IMR-90 (cell line): ENCODE data around the gene PITHD1. TPM values are rescaled to one million over a fixed set of nuclear protein-coding genes. Genes with fewer than 3 reads are reported as not detected.

Source experiments
- ATAC-seq: fragments of 200-7000 bp; cut with Tn5 transposase; 2 replicates; pipeline ENCODE4 v1.9.1; 2020; ENCODE audit warnings: low read depth, mild to moderate bottlenecking, moderate library complexity
- BruUV-seq: library from RNA; stranded (reverse); fragments of 400-500 nt; replicated peaks from 2 replicates; lab custom pipeline; 2021; lab: Mats Ljungman, UMichigan
- CTCF ChIA-PET: fragments of 300-600 bp; formaldehyde crosslinking; extraction: SDS; loops from one replicate; lab custom pipeline; 2021; ENCODE audit warnings: antibody characterized with exemption; lab: Yijun Ruan, JAX
- POLR2A ChIA-PET: fragments of 300-600 bp; sonication (Branson Sonifier 250); formaldehyde crosslinking; loops from one replicate; lab custom pipeline; 2022; ENCODE audit warnings: antibody characterized with exemption; ENCODE audit not compliant: unreplicated experiment; lab: Charles Lee
- DNase-seq: peaks from one replicate; pipeline ENCODE4 v3.0.0; 2013
- H2AFZ ChIP-seq: replicated peaks from 2 replicates; pipeline ENCODE3; 2013; ENCODE audit warnings: low read length, mild to moderate bottlenecking; ENCODE audit not compliant: poor library complexity
- H2AK5ac ChIP-seq: 2 replicates; pipeline ENCODE4 v1.6.1; 2013; ENCODE audit warnings: low read depth, low read length, inconsistent platforms
- H2AK9ac ChIP-seq: replicated peaks from 2 replicates; pipeline ENCODE3; 2013; ENCODE audit warnings: mild to moderate bottlenecking, low read depth, low read length, moderate library complexity; ENCODE audit not compliant: poor library complexity
- H2BK120ac ChIP-seq: 2 replicates; pipeline ENCODE4 v1.6.1; 2013; ENCODE audit warnings: low read depth, low read length, inconsistent platforms
- H2BK15ac ChIP-seq: 3 replicates; pipeline ENCODE4 v1.6.1; 2013; ENCODE audit warnings: low read depth, low read length, inconsistent platforms
- H2BK20ac ChIP-seq: 2 replicates; pipeline ENCODE4 v1.6.1; 2013; ENCODE audit warnings: low read depth, mild to moderate bottlenecking, inconsistent platforms, low read length, moderate library complexity
- H2BK5ac ChIP-seq: 2 replicates; pipeline ENCODE4 v1.6.1; 2013; ENCODE audit warnings: mild to moderate bottlenecking, low read depth, low read length, inconsistent platforms; ENCODE audit not compliant: poor library complexity, severe bottlenecking
- H3K14ac ChIP-seq: replicated peaks from 2 replicates; pipeline ENCODE4 v1.6.1; 2013; ENCODE audit warnings: low read depth, low read length, inconsistent platforms
- H3K18ac ChIP-seq: 2 replicates; pipeline ENCODE4 v1.6.1; 2013; ENCODE audit warnings: low read depth, low read length, control low read depth
- H3K23ac ChIP-seq: 2 replicates; pipeline ENCODE4 v1.6.1; 2013; ENCODE audit warnings: low read depth, low read length, inconsistent platforms
- H3K27ac ChIP-seq: 2 replicates; pipeline ENCODE4 v1.5.1; 2013; ENCODE audit warnings: mild to moderate bottlenecking, control low read depth, low read length; ENCODE audit not compliant: insufficient read depth
- H3K27me3 ChIP-seq: 2 replicates; pipeline ENCODE4 v1.6.1; 2013; ENCODE audit warnings: low read length; ENCODE audit not compliant: control insufficient read depth, insufficient read depth
- H3K36me3 ChIP-seq: 2 replicates; pipeline ENCODE4 v1.6.1; 2013; ENCODE audit warnings: low read length, mixed read lengths; ENCODE audit not compliant: control insufficient read depth, insufficient read depth
- H3K4ac ChIP-seq: 2 replicates; pipeline ENCODE4 v1.6.1; 2013; ENCODE audit warnings: low read depth, low read length, inconsistent platforms
- H3K4me1 ChIP-seq: 2 replicates; pipeline ENCODE4 v1.6.1; 2013; ENCODE audit warnings: low read length, mixed read lengths; ENCODE audit not compliant: control insufficient read depth, insufficient read depth
- H3K4me2 ChIP-seq: 2 replicates; pipeline ENCODE4 v1.6.1; 2013; ENCODE audit warnings: low read depth, mild to moderate bottlenecking, control low read depth, low read length, moderate library complexity
- H3K4me3 ChIP-seq: 2 replicates; pipeline ENCODE4 v1.5.1; 2013; ENCODE audit warnings: low read depth, mild to moderate bottlenecking, control low read depth, low read length, moderate library complexity; ENCODE audit not compliant: insufficient read depth
- H3K56ac ChIP-seq: 2 replicates; pipeline ENCODE4 v1.6.1; 2013; ENCODE audit warnings: low read length, inconsistent platforms; ENCODE audit not compliant: insufficient read depth; ENCODE audit errors: extremely low read depth
- H3K79me1 ChIP-seq, 2 experiments: 2 replicates each; pipeline ENCODE4 v1.6.1; 2013; ENCODE audit warnings: low read length in 2 of 2, inconsistent platforms in 1 of 2, low read depth in 1 of 2
- H3K9ac ChIP-seq: 2 replicates; pipeline ENCODE4 v1.6.1; 2013; ENCODE audit warnings: low read depth, low read length, control low read depth
- H3K9me1 ChIP-seq: 2 replicates; pipeline ENCODE4 v1.6.1; 2013; ENCODE audit warnings: low read length, inconsistent platforms; ENCODE audit not compliant: insufficient read depth
- H3K9me3 ChIP-seq: 2 replicates; pipeline ENCODE4 v1.6.1; 2013; ENCODE audit warnings: low read length; ENCODE audit not compliant: control insufficient read depth, insufficient read depth
- H4K20me1 ChIP-seq: 2 replicates; pipeline ENCODE4 v1.6.1; 2013; ENCODE audit warnings: low read length, inconsistent platforms; ENCODE audit not compliant: insufficient read depth
- H4K5ac ChIP-seq: 2 replicates; pipeline ENCODE4 v1.6.1; 2013; ENCODE audit warnings: mild to moderate bottlenecking, low read depth, low read length, control low read depth
- H4K8ac ChIP-seq, 2 experiments: 2 replicates each; pipeline ENCODE4 v1.6.1; 2013; ENCODE audit warnings: low read depth in 2 of 2, low read length in 2 of 2, control low read depth in 1 of 2, inconsistent platforms in 1 of 2
- H4K91ac ChIP-seq: 2 replicates; pipeline ENCODE4 v1.6.1; 2013; ENCODE audit warnings: low read depth, low read length, inconsistent platforms; ENCODE audit not compliant: insufficient read depth
- BHLHE40 ChIP-seq: fragments of 150-350 bp; IDR thresholded peaks from 2 replicates; pipeline ENCODE4 v1.6.1; 2016; ENCODE audit warnings: mild to moderate bottlenecking, low read depth, low read length
- CHD1 ChIP-seq: IDR thresholded peaks from 2 replicates; pipeline ENCODE4 v1.6.1; 2012; ENCODE audit warnings: low read depth, low read length, improper control_type of control experiment
- FOS ChIP-seq: fragments of 150-350 bp; IDR thresholded peaks from 2 replicates; pipeline ENCODE4 v1.6.1; 2016; ENCODE audit warnings: low read depth, low read length
- MXI1 ChIP-seq: IDR thresholded peaks from 2 replicates; pipeline ENCODE4 v1.6.1; 2012; ENCODE audit warnings: low read depth, mild to moderate bottlenecking, low read length, moderate library complexity, borderline replicate concordance
- NFE2L2 ChIP-seq: fragments of 150-350 bp; IDR thresholded peaks from 2 replicates; pipeline ENCODE4 v1.6.1; 2016; ENCODE audit warnings: low read depth, mild to moderate bottlenecking, low read length
- POLR2A ChIP-seq: IDR thresholded peaks from 2 replicates; pipeline ENCODE4 v1.6.1; 2012; ENCODE audit warnings: mild to moderate bottlenecking, low read depth, low read length
- RAD21 ChIP-seq: IDR thresholded peaks from 2 replicates; pipeline ENCODE4 v1.6.1; 2012; ENCODE audit warnings: low read length, improper control_type of control experiment
- RCOR1 ChIP-seq: IDR thresholded peaks from 2 replicates; pipeline ENCODE4 v1.6.1; 2012; ENCODE audit warnings: mild to moderate bottlenecking, low read length, improper control_type of control experiment; ENCODE audit not compliant: insufficient replicate concordance
- RFX5 ChIP-seq: IDR thresholded peaks from 2 replicates; pipeline ENCODE4 v1.8.0; 2012; ENCODE audit warnings: low read depth, mild to moderate bottlenecking, low read length, moderate library complexity
- USF2 ChIP-seq: fragments of 150-350 bp; IDR thresholded peaks from 2 replicates; pipeline ENCODE4 v1.6.1; 2017; ENCODE audit warnings: mild to moderate bottlenecking, antibody characterized with exemption, low read length, low read depth
- WGBS, 2 experiments: methylation state at CpG; one replicate each; pipeline versions ENCODE4 v1.1.5 to v1.1.7; 2013; ENCODE audit warnings: missing lambda C conversion rate in 2 of 2; ENCODE audit not compliant: insufficient read length in 1 of 2; ENCODE audit errors: extremely low coverage in 2 of 2; 5-methylcytosine and 5-hydroxymethylcytosine counted together
- dilution Hi-C: fragments of 300-500 bp; cut with HindIII; formaldehyde crosslinking; loops from one replicate; pipeline ENCODE4 v1.14.3; 2018; ENCODE audit warnings: low sequenced_read_pairs; ENCODE audit not compliant: unreplicated experiment
- in situ Hi-C: fragments of 300-500 bp; cut with MboI; formaldehyde crosslinking; loops from 3 replicates; pipeline ENCODE4 v1.14.3; 2019; ENCODE audit warnings: low sequenced_read_pairs, inconsistent platforms, mixed read lengths
- intact Hi-C: fragments of 100-400 bp; cut with micrococcal nuclease; formaldehyde crosslinking; loops from 2 replicates; pipeline ENCODE4 v1.10.0; 2022
- polyA plus RNA-seq, 3 experiments: library from polyadenylated mRNA; depleted of rRNA; stranded (reverse); fragments of >200 nt; gene quantifications; 2 replicates each; pipeline ENCODE4 v1.2.3, GENCODE V29; 2012; ENCODE audit warnings: low replicate concordance in 1 of 3
- total RNA-seq: library from RNA; depleted of rRNA; stranded (reverse); fragments of >200 nt; gene quantifications from 2 replicates; pipeline ENCODE4 v1.2.3, GENCODE V29; 2012
- TF ChIP-seq, protein P1 (sequence below): conservative IDR thresholded peaks from 2 replicates; pipeline ENCODE4 v1.5.1; 2012; ENCODE audit warnings: mild to moderate bottlenecking, low read depth, low read length, improper control_type of control experiment
- TF ChIP-seq, protein P2 (sequence below): fragments of 150-350 bp; IDR thresholded peaks from 2 replicates; pipeline ENCODE4 v1.6.1; 2016; ENCODE audit warnings: low read depth, mild to moderate bottlenecking, low read length, moderate library complexity, borderline replicate concordance

The PITHD1 gene
- total and polyA plus RNA-seq, 2 of the 4 experiments (the other 2 are of a cell fraction) = 23.8 to 32.0 TPM

- no peak overlapping the region for H4K5ac ChIP-seq
- intact Hi-C loops (no loop called here), in situ Hi-C loops (no loop called here), dilution Hi-C loops (no loop called here)
- no TSS peak for BruUV-seq
- H4K20me1 ChIP-seq = peaks cover 13% of the 10 kb centered on the region; the same call in 1 of the 2 replicates
- no peak overlapping the region for H3K27ac ChIP-seq
- no peaks in the 10 kb centered on the region for H3K27me3 ChIP-seq
- H2BK20ac ChIP-seq = no peak overlapping the region
- H2AK5ac ChIP-seq = no peak overlapping the region
- no peaks in the 10 kb centered on the region for H3K9me3 ChIP-seq
- peaks cover 14% of the 10 kb centered on the region for H3K4me1 ChIP-seq
- no peak overlapping the region for H2BK5ac ChIP-seq
- H3K18ac ChIP-seq = no peak overlapping the region
- no peak for TF ChIP-seq NFE2L2
- TF ChIP-seq, protein P1, sequence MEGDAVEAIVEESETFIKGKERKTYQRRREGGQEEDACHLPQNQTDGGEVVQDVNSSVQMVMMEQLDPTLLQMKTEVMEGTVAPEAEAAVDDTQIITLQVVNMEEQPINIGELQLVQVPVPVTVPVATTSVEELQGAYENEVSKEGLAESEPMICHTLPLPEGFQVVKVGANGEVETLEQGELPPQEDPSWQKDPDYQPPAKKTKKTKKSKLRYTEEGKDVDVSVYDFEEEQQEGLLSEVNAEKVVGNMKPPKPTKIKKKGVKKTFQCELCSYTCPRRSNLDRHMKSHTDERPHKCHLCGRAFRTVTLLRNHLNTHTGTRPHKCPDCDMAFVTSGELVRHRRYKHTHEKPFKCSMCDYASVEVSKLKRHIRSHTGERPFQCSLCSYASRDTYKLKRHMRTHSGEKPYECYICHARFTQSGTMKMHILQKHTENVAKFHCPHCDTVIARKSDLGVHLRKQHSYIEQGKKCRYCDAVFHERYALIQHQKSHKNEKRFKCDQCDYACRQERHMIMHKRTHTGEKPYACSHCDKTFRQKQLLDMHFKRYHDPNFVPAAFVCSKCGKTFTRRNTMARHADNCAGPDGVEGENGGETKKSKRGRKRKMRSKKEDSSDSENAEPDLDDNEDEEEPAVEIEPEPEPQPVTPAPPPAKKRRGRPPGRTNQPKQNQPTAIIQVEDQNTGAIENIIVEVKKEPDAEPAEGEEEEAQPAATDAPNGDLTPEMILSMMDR = no peak
- no peak for TF ChIP-seq BHLHE40
- no peak for TF ChIP-seq FOS
- TF ChIP-seq RCOR1 = no peak
- no peak for TF ChIP-seq RFX5
- TF ChIP-seq, protein P2, sequence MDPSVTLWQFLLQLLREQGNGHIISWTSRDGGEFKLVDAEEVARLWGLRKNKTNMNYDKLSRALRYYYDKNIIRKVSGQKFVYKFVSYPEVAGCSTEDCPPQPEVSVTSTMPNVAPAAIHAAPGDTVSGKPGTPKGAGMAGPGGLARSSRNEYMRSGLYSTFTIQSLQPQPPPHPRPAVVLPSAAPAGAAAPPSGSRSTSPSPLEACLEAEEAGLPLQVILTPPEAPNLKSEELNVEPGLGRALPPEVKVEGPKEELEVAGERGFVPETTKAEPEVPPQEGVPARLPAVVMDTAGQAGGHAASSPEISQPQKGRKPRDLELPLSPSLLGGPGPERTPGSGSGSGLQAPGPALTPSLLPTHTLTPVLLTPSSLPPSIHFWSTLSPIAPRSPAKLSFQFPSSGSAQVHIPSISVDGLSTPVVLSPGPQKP = no peak
- no peak for TF ChIP-seq MXI1
- TF ChIP-seq POLR2A = no peak
- no peak for TF ChIP-seq USF2
- TF ChIP-seq RAD21 = no peak
- TF ChIP-seq CHD1 = no peak
- no peak overlapping the region for H3K9ac ChIP-seq
- peaks cover 20 to 55% of the 10 kb centered on the region in 2 experiments; a peak in 3 of 4 replicates for H3K79me1 ChIP-seq
- H4K8ac ChIP-seq = no peak overlapping the region
- ChIA-PET POLR2A (no interaction called here), CTCF (no interaction called here)
- peaks cover 9% of the 10 kb centered on the region for H3K9me1 ChIP-seq
- peaks cover 21% of the 10 kb centered on the region for H3K36me3 ChIP-seq
- no peak overlapping the region for H3K4ac ChIP-seq
- no peak overlapping the region for H3K4me3 ChIP-seq
- no peak overlapping the region for H2AFZ ChIP-seq
- WGBS, 2 experiments = no CpG with 5 or more reads among the region's 3 CpGs
- no peak overlapping the region for H3K23ac ChIP-seq
- ATAC-seq (no peak), DNase-seq (no peak)
- H2BK15ac ChIP-seq = no peak overlapping the region
- H2BK120ac ChIP-seq = no peak overlapping the region
- no peak overlapping the region for H4K91ac ChIP-seq
- no peak overlapping the region for H3K4me2 ChIP-seq
- H2AK9ac ChIP-seq = no peak overlapping the region
- no peak overlapping the region for H3K14ac ChIP-seq
- no peak overlapping the region for H3K56ac ChIP-seq
Measured at GRCh38 chr1:23788695-23789094, 10.5 kb downstream of the PITHD1 start.
